ENCODE data around the gene MTNR1B. TPM values are rescaled to one million over a fixed set of nuclear protein-coding genes. Genes with fewer than 3 reads are reported as not detected.

The MTNR1B gene
- total and polyA plus RNA-seq, 10 of the 15 experiments (the other 5 are each of a cell fraction or from before 2014, with no cell fraction given) = not detected

DNA sequence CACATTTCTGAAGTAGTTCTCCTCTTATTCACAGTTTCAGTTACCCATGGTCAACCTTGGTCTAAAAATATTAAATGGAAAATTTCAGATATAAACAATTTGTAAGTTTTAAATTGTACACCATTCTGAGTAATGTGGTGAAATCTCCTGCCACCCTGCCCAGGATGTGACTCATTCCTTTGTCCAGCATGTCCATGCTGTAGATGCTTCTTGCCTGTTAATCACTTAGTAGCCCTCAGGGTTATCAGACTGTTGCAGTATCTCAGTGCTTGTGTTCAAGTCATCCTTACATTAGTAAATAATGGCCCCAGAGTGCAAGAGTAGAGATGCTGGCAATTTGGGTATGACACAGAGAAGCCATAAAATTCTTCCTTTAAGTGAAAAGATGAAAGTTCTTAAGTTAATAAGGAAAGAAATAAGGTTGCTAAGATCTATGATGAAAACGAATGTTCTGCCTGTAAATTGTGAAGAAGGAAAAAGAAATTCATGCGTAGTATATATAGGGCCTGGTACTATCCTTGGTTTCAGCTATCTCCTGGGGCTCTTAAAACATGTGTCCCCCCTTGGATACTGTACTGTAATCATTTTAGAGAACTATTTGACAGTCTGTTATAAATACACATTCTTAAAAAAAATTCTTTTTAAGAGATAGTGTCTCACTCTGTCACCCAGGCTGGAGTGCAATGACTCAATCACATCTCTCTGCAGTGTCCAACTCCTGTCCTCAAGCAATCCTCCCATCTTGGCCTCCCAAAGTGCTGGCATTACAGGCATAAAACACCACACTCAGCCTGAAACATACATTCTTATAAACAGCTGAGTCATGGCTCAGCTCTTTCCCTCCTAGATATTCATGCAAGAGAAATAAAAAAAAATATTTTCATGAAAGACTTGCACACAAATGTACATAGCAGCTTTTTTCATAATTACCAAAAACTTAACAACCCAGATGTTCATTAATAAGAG is 31.3 kb downstream of the MTNR1B start (continued):
- TF ChIP-seq EGR1 (IDR thresholded peaks at IDR 0.05; ENCODE audit: borderline replicate concordance in 1 of 2, low read depth in 2 of 2, low read length in 2 of 2) (no peak), ZNF274 (IDR thresholded peaks at IDR 0.05; ENCODE audit: insufficient read depth, insufficient read length) (no peak)

DNA sequence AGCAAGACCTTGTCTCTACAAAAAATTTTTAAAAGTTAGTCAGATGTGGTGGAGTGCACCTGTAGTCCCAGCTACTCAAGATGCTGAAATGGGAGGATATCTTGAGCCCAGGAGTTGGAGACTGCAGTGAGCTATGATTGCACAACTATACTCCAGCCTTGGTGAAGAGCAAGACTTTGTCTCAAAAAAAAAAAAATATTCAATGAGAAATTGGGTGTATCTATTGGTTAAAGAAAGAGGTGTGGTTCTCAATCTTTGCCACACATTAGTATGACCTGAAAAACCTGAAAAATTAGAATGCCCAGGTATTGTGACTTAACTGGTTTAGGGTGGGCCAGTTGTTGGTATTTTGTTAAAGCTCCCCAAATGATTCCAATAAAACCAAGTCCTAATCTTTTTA is 32.4 kb downstream of the MTNR1B start:
- Histone ChIP-seq H3K27ac (ENCODE audit: control insufficient read depth, insufficient read depth) (no peak overlapping the region), H3K27me3 (replicated peaks in 1 of 2; ENCODE audit: control insufficient read depth in 2 of 2, insufficient read depth in 2 of 2, low read length in 1 of 2) (no peaks in the 10 kb centered on the region), H3K9me3 (replicated peaks; ENCODE audit: control insufficient read depth, insufficient read depth, low read length) (no peaks in the 10 kb centered on the region), H3K79me2 (ENCODE audit: control insufficient read depth, insufficient read depth, low read length) (no peaks in the 10 kb centered on the region), H4K20me1 (ENCODE audit: control insufficient read depth, insufficient read depth) (no peaks in the 10 kb centered on the region), H3K4me2 (ENCODE audit: control insufficient read depth, insufficient read depth) (no peak overlapping the region), H3K4me1 (ENCODE audit: control insufficient read depth, insufficient read depth, low read length) (no peaks in the 10 kb centered on the region), H3K36me3 (ENCODE audit: control insufficient read depth in 2 of 2, insufficient read depth in 2 of 2, low read length in 1 of 2) (no peaks in the 10 kb centered on the region), H3K4me3 (no peak overlapping the region), H2AFZ (ENCODE audit: control insufficient read depth, low read depth, low read length) (no peak overlapping the region), H3K9ac (ENCODE audit: control insufficient read depth, insufficient read depth, low read length) (no peak overlapping the region)
- no peak for DNase-seq (ENCODE audit: low read depth, low spot score)
- no TSS peak for BruUV-seq (replicated peaks)
- ChIA-PET CTCF (no interaction called here), SMC1A (ENCODE audit: uncharacterized antibody, unreplicated experiment) (no interaction called here), POLR2A (no interaction called here), RAD21 (ENCODE audit: unreplicated experiment) (no interaction called here)
- no peak for ATAC-seq
- intact Hi-C loops (cut with micrococcal nuclease; ENCODE audit: unreplicated experiment) = no loop called here
- in situ Hi-C loops (cut with MboI) = no loop called here
- no peak for TF ChIP-seq ZNF687 (IDR thresholded peaks at IDR 0.05)
- TF ChIP-seq CTCF (IDR thresholded peaks at IDR 0.05 in 2 of 3, conservative IDR thresholded peaks at IDR 0.05 in 1 of 3; ENCODE audit: control insufficient read depth in 2 of 3, extremely low read depth in 1 of 3, insufficient read depth in 1 of 3, low read depth in 3 of 3, low read length in 3 of 3) = no peak
- TF ChIP-seq HDGF (IDR thresholded peaks at IDR 0.05) = no peak
- TF ChIP-seq, protein P1, sequence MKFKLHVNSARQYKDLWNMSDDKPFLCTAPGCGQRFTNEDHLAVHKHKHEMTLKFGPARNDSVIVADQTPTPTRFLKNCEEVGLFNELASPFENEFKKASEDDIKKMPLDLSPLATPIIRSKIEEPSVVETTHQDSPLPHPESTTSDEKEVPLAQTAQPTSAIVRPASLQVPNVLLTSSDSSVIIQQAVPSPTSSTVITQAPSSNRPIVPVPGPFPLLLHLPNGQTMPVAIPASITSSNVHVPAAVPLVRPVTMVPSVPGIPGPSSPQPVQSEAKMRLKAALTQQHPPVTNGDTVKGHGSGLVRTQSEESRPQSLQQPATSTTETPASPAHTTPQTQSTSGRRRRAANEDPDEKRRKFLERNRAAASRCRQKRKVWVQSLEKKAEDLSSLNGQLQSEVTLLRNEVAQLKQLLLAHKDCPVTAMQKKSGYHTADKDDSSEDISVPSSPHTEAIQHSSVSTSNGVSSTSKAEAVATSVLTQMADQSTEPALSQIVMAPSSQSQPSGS (IDR thresholded peaks at IDR 0.05; ENCODE audit: low read length) = no peak
- no peak for FAIRE-seq
